KMS-11 (cell line): ENCODE data around the gene C1orf105.
"Not testable (repeated sequence)": the region's sequence is repeated elsewhere in the genome, so short reads cannot be mapped to it uniquely, and the experiment has no call there.

Source experiments
- H2AFZ ChIP-seq: fragments of 200-600 bp; sonication (generic); 2 replicates; pipeline ENCODE4 v1.6.1; 2016; ENCODE audit warnings: antibody characterized with exemption, mixed run types, low read depth
- H3K27ac ChIP-seq: fragments of 200-600 bp; sonication (generic); 2 replicates; pipeline ENCODE4 v1.6.1; 2016; ENCODE audit warnings: mild to moderate bottlenecking, mixed run types
- H3K27me3 ChIP-seq: fragments of 200-600 bp; sonication (generic); 2 replicates; pipeline ENCODE4 v1.6.1; 2017; ENCODE audit warnings: mild to moderate bottlenecking, low read depth, mixed run types, moderate library complexity; ENCODE audit not compliant: insufficient read depth
- H3K36me3 ChIP-seq: fragments of 200-600 bp; sonication (generic); 2 replicates; pipeline ENCODE4 v1.6.1; 2017; ENCODE audit warnings: mild to moderate bottlenecking, mixed run types; ENCODE audit not compliant: insufficient read depth
- H3K4me1 ChIP-seq: fragments of 200-600 bp; sonication (generic); 2 replicates; pipeline ENCODE4 v1.6.1; 2016; ENCODE audit warnings: mild to moderate bottlenecking, low read depth, mixed run types; ENCODE audit not compliant: poor library complexity, severe bottlenecking
- H3K4me2 ChIP-seq: fragments of 200-600 bp; sonication (generic); 2 replicates; pipeline ENCODE4 v1.7.0; 2016; ENCODE audit warnings: mild to moderate bottlenecking, mixed run types
- H3K4me3 ChIP-seq: fragments of 200-600 bp; sonication (generic); IDR thresholded peaks from 2 replicates; pipeline ENCODE4 v1.6.1; 2017; ENCODE audit warnings: low read depth, low read length, mixed read lengths; ENCODE audit not compliant: insufficient read depth
- H3K79me2 ChIP-seq: fragments of 200-600 bp; sonication (generic); 2 replicates; pipeline ENCODE4 v1.6.1; 2016; ENCODE audit warnings: low read depth, mixed run types; ENCODE audit not compliant: insufficient read depth
- H3K9ac ChIP-seq: fragments of 200-600 bp; sonication (generic); 2 replicates; pipeline ENCODE4 v1.6.1; 2016; ENCODE audit warnings: mild to moderate bottlenecking, mixed run types
- H4K20me1 ChIP-seq: fragments of 200-600 bp; sonication (generic); 2 replicates; pipeline ENCODE4 v1.6.1; 2016; ENCODE audit warnings: mild to moderate bottlenecking, mixed run types; ENCODE audit not compliant: insufficient read depth
- TF ChIP-seq, protein P1 (sequence below): fragments of 200-600 bp; sonication (generic); conservative IDR thresholded peaks from 2 replicates; pipeline ENCODE4 v1.6.1; 2017; ENCODE audit warnings: low read depth, mild to moderate bottlenecking, antibody characterized with exemption, low read length, moderate library complexity, mixed read lengths

The C1orf105 gene, protein sequence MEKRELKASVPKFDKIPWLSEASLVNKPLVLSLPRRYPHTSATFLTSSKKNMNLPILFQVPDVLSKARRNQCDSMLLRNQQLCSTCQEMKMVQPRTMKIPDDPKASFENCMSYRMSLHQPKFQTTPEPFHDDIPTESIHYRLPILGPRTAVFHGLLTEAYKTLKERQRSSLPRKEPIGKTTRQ

DNA sequence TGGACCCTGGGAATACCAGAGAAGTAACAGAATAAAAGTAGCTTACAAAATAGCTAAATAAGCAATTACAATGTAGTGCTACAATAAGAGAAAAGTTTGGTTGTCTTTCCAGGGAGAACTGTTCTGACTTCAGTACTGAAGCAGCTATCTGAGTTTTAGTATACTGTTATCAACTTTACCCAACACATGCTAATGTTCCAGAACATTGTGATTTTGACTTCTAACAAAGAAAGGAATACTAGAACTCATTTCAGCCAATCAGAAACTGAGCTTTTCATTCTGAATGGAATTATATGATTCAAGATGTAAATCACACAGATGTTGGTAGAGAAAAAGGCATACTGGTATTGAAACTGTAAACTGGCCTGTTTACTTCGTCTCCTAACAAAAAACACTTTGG, at the start of gene C1orf105:
TSS of gene C1orf105 (plus strand) at position 301 of the 400 bp plus-strand sequence. CDS start 201 bp downstream, outside the sequence.
- Histone ChIP-seq H3K36me3 (no peaks in the 10 kb centered on the region), H3K4me3 (no peak within 1 kb of the TSS), H3K4me1 (no peaks in the 10 kb centered on the region), H3K79me2 (no peaks in the 10 kb centered on the region), H3K27ac (no peak within 1 kb of the TSS), H4K20me1 (no peaks in the 10 kb centered on the region), H3K27me3 (no peaks in the 10 kb centered on the region), H2AFZ (no peak within 1 kb of the TSS), H3K4me2 (no peak within 1 kb of the TSS), H3K9ac (no peak within 1 kb of the TSS)
- TF ChIP-seq, protein P1, sequence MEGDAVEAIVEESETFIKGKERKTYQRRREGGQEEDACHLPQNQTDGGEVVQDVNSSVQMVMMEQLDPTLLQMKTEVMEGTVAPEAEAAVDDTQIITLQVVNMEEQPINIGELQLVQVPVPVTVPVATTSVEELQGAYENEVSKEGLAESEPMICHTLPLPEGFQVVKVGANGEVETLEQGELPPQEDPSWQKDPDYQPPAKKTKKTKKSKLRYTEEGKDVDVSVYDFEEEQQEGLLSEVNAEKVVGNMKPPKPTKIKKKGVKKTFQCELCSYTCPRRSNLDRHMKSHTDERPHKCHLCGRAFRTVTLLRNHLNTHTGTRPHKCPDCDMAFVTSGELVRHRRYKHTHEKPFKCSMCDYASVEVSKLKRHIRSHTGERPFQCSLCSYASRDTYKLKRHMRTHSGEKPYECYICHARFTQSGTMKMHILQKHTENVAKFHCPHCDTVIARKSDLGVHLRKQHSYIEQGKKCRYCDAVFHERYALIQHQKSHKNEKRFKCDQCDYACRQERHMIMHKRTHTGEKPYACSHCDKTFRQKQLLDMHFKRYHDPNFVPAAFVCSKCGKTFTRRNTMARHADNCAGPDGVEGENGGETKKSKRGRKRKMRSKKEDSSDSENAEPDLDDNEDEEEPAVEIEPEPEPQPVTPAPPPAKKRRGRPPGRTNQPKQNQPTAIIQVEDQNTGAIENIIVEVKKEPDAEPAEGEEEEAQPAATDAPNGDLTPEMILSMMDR, result no peak

DNA sequence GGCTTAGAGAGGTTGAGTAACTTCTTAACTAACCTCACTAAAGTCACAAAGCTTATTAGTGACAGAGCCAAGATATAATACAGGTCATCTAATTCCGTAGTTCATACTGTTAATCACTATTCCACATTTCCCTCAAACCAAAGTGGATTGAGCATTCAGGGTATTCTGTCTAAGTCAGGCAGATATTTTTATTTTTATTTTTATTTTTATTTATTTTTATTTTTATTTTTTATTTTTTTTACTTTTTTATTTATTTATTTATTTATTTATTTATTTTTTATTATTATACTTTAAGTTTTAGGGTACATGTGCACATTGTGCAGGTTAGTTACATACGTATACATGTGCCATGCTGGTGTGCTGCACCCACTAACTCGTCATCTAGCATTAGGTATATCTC, 48.8 kb upstream of the C1orf105 start:
- H3K4me2 ChIP-seq, H3K27me3 ChIP-seq, H3K9ac ChIP-seq, H2AFZ ChIP-seq, H3K27ac ChIP-seq, H3K4me1 ChIP-seq, H3K36me3 ChIP-seq, H3K4me3 ChIP-seq, H3K79me2 ChIP-seq, H4K20me1 ChIP-seq: not testable (repeated sequence)

DNA sequence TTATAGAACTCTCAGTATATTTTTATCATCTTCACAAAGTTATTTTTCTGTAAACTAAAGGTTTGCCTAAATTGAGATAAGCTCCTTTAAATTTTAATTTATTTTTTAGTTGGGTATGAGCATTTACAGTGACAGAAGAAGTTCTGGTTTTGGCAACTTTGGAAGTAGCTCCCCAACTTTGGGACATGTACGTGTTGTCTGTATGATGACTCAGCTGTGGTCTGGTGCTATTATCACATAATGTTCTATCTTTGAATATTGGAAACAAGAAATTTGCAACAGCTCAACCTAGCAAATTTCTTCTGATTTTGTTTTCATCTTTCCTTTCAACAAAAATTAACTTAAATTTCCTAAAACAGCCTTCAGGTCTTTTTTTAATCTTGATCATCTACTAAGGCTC, 46.6 kb upstream of the C1orf105 start:
- Histone ChIP-seq H3K4me3 (no peak overlapping the region), H3K27ac (no peak overlapping the region), H4K20me1 (no peaks in the 10 kb centered on the region), H3K36me3 (no peaks in the 10 kb centered on the region), H3K79me2 (no peaks in the 10 kb centered on the region), H2AFZ (no peak overlapping the region), H3K4me2 (no peak overlapping the region), H3K9ac (no peak overlapping the region), H3K4me1 (no peaks in the 10 kb centered on the region), H3K27me3 (no peaks in the 10 kb centered on the region)
- TF ChIP-seq, protein P1, result no peak

DNA sequence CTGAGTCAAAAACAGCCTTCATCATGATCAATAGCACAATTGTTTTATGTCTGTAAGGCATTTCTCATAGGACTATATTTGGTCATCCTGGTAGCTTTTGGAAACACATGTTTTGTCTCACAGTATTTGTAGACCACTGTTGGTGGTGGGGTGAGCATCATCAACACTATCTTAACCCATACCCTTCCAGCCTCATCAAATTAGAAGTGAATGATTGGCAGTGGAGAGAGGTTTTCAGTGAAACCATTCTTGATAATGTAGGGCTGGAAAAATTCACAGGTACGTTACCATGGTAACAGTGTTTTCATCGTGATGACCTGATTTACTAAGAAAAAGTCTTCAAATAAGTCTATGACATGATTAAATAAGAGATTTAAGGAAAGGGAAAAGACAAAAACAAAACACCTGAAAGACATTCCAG, 45.3 kb upstream of the C1orf105 start:
- TF ChIP-seq, protein P1, result no peak
- Histone ChIP-seq H3K79me2 (no peaks in the 10 kb centered on the region), H3K4me3 (no peak overlapping the region), H2AFZ (no peak overlapping the region), H3K27ac (no peak overlapping the region), H3K4me2 (no peak overlapping the region), H3K4me1 (no peaks in the 10 kb centered on the region), H3K36me3 (no peaks in the 10 kb centered on the region), H4K20me1 (no peaks in the 10 kb centered on the region), H3K27me3 (no peaks in the 10 kb centered on the region), H3K9ac (no peak overlapping the region)

DNA sequence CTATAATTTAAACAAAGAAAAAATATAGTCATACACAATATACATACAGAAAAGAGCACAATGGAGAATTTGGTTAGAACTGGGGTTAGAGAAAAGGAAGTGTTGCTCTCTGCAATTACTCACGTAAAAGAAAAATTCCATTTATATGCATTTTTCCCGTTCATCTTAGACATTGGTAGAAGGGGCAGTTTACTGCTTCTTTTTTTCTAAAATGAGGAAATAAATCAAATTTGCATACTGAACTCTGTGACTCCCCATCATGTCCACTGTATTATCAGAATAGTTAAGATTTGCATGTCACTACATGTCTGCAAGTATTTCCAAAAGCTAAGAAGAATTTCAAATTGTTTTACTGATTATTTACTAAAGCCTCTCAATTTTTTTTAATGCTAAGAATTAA, 44.1 kb upstream of the C1orf105 start:
- Histone ChIP-seq H3K4me2 (no peak overlapping the region), H3K79me2 (no peaks in the 10 kb centered on the region), H3K4me3 (no peak overlapping the region), H3K27ac (no peak overlapping the region), H4K20me1 (no peaks in the 10 kb centered on the region), H3K27me3 (no peaks in the 10 kb centered on the region), H3K36me3 (no peaks in the 10 kb centered on the region), H3K9ac (no peak overlapping the region), H3K4me1 (no peaks in the 10 kb centered on the region), H2AFZ (no peak overlapping the region)
- TF ChIP-seq, protein P1, result no peak
